ENCODE data around the gene KEAP1.
A peak's percentile ranks its signal among the peaks of the same experiment; 100 is the strongest.

The KEAP1 gene

GRCh38 chr19:10508036-10508435 lies 4.9 kb upstream of the KEAP1 start:
- Histone ChIP-seq H3K9me3 (no peaks in the 10 kb centered on the region), H3K27ac (no peak overlapping the region), H3K4me1 (ENCODE audit: control insufficient read depth in 1 of 2, insufficient read depth in 1 of 2, low read depth in 1 of 2, low read length in 1 of 2) (peaks cover 6 to 15% of the 10 kb centered on the region in 2 experiments), H3K4me3 (ENCODE audit: low read depth in 1 of 2, low read length in 1 of 2) (no peak overlapping the region), H3K27me3 (peaks cover 21% of the 10 kb centered on the region), H3K36me3 (no peaks in the 10 kb centered on the region)
- TF ChIP-seq CTCF (IDR thresholded peaks at IDR 0.05), result no peak

GRCh38 chr19:10505583-10506229 lies 2.5 kb upstream of the KEAP1 start:
- no peak overlapping the region for H3K4me3 ChIP-seq (ENCODE audit: low read depth in 1 of 2, low read length in 1 of 2)
- H3K27me3 ChIP-seq, result no peaks in the 10 kb centered on the region
- peak; percentile 89 for TF ChIP-seq CTCF (IDR thresholded peaks at IDR 0.05)
- H3K4me1 ChIP-seq (ENCODE audit: control insufficient read depth in 1 of 2, insufficient read depth in 1 of 2, low read depth in 1 of 2, low read length in 1 of 2), result peaks cover 17 to 25% of the 10 kb centered on the region in 2 experiments
- no peak overlapping the region for H3K27ac ChIP-seq
- no peaks in the 10 kb centered on the region for H3K9me3 ChIP-seq
- H3K36me3 ChIP-seq, result no peaks in the 10 kb centered on the region

- Histone ChIP-seq H3K4me1 (ENCODE audit: control insufficient read depth in 1 of 2, insufficient read depth in 1 of 2, low read depth in 1 of 2, low read length in 1 of 2) (peaks cover 11 to 18% of the 10 kb centered on the region in 2 experiments), H3K4me3 (ENCODE audit: low read depth in 1 of 2, low read length in 1 of 2) (peak overlapping the region; percentile 85 to 87), H3K36me3 (peaks cover 19% of the 10 kb centered on the region), H3K27me3 (no peaks in the 10 kb centered on the region), H3K27ac (peak overlapping the region; percentile 85), H3K9me3 (no peaks in the 10 kb centered on the region)
- peak; percentile 37 for TF ChIP-seq CTCF (IDR thresholded peaks at IDR 0.05)
Observed at GRCh38 chr19:10502524-10503001, 593 bp downstream of the KEAP1 start.

GRCh38 chr19:10501971-10502523 lies 1.1 kb downstream of the KEAP1 start:
- TF ChIP-seq CTCF (IDR thresholded peaks at IDR 0.05), result no peak
- H3K4me1 ChIP-seq (ENCODE audit: control insufficient read depth in 1 of 2, insufficient read depth in 1 of 2, low read depth in 1 of 2, low read length in 1 of 2), result peaks cover 11 to 18% of the 10 kb centered on the region in 2 experiments

GRCh38 chr19:10500247-10500592 lies 2.9 kb downstream of the KEAP1 start:
- TF ChIP-seq CTCF (IDR thresholded peaks at IDR 0.05), result no peak
- H3K27ac ChIP-seq, result no peak overlapping the region
- H3K4me3 ChIP-seq (ENCODE audit: low read depth in 1 of 2, low read length in 1 of 2), result no peak overlapping the region
- peaks cover 11 to 18% of the 10 kb centered on the region in 2 experiments for H3K4me1 ChIP-seq (ENCODE audit: control insufficient read depth in 1 of 2, insufficient read depth in 1 of 2, low read depth in 1 of 2, low read length in 1 of 2)
- H3K9me3 ChIP-seq, result no peaks in the 10 kb centered on the region
- peaks cover 37% of the 10 kb centered on the region for H3K36me3 ChIP-seq
- H3K27me3 ChIP-seq, result no peaks in the 10 kb centered on the region

More at GRCh38 chr19:10501971-10502523, 1.1 kb downstream of the KEAP1 start:
- no peaks in the 10 kb centered on the region for H3K9me3 ChIP-seq
- peak overlapping the region; percentile 85 to 87 for H3K4me3 ChIP-seq (ENCODE audit: low read depth in 1 of 2, low read length in 1 of 2)
- H3K27ac ChIP-seq, result peak overlapping the region; percentile 85
- H3K27me3 ChIP-seq, result no peaks in the 10 kb centered on the region
- H3K36me3 ChIP-seq, result peaks cover 24% of the 10 kb centered on the region
